A549 treated with RU486 at 1 μM for 4 hours (cell line): ENCODE measurements around the gene REM1. TPM values are rescaled to one million over a fixed set of nuclear protein-coding genes. Genes with fewer than 3 reads are reported as not detected.

Experiments used
- total RNA-seq: library from RNA; stranded (reverse); fragments of 200-300 nt; extraction: Qiagen RNA extraction; gene quantifications from 5 replicates; pipeline ENCODE4 v1.2.3, GENCODE V29; 2022; ENCODE audit warnings: low read depth

The REM1 gene, protein sequence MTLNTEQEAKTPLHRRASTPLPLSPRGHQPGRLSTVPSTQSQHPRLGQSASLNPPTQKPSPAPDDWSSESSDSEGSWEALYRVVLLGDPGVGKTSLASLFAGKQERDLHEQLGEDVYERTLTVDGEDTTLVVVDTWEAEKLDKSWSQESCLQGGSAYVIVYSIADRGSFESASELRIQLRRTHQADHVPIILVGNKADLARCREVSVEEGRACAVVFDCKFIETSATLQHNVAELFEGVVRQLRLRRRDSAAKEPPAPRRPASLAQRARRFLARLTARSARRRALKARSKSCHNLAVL
- 0.11 to 0.20 TPM (median 0.15 TPM) in 3 of 5 replicates, not detected in the others for total RNA-seq

DNA sequence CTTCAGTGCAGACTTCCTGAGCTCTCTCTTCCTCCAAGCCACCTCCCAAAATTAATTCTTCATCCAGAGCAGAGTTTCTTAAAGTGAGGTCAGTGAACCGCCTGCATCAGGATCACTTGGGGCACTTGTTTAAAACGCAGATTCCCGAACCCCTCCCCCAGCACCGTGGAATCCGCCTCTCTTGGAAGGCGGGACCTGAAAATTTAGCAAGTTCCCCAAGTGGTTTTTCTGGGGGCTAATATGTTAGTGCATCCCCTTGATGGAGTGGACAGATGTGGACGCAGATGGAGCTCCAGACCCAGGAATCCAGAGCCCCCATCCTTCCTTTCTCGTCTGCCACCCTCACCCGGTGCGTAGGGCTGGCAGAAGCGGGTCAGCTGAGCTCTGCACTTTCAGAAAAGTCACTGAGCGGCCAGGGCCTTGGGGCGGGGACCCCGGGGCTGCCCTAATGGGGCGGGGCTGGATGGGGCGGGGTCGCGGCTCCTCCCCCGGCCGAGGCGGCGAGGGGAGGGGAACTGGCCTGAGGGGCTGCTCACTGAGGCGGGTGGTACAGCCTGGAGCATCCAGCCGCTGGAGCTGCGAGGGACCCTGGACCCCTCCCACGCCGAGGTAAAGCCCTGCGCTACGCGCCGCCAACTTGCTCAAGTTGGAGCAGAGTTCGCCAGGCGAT is at the start of gene REM1, which contains the start of gene DEFB124:
Gene REM1, plus strand, starts transcription at position 531 of the 670 bp plus-strand sequence. CDS start 1,158 bp downstream, outside the sequence.
Gene DEFB124, minus strand, starts transcription at position 370 of the 670 bp plus-strand sequence. CDS start 2,114 bp downstream, outside the sequence.

DNA sequence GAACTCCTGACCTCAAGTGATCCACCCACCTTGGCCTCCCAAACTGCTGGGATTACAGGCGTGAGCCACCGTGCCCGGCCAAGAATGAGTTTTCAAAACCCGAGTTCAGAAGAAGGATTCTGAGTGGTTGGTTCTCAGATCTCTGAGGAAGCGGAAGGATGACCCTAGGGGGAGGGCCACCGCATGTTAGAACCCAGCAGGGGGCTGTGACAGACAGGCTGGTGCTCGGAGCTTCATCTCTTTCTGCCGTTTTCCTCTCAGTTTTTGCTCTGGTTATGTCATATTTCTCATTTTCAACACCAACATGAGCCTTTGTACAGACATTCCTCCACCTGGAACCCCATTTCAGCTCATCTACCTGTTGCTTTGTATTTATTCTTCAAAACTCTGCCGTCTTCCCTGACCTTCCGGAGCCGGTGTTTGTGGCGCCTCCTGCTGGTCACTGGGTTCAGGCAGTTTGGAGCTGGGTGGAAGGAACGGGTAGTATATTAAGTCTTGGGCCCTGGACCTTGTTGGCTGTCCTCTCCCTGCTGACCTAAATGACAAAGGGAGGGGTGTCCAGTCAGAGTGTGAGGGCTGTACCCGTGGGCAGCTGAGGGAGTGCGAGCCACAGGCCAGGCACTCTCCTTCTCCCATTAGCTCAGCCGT is 35.0 kb upstream of the REM1 start, which contains the start of gene DEFB123:
Gene DEFB123, plus strand, starts transcription at position 621 of the 648 bp plus-strand sequence. CDS start 67 bp downstream, outside the sequence.

DNA sequence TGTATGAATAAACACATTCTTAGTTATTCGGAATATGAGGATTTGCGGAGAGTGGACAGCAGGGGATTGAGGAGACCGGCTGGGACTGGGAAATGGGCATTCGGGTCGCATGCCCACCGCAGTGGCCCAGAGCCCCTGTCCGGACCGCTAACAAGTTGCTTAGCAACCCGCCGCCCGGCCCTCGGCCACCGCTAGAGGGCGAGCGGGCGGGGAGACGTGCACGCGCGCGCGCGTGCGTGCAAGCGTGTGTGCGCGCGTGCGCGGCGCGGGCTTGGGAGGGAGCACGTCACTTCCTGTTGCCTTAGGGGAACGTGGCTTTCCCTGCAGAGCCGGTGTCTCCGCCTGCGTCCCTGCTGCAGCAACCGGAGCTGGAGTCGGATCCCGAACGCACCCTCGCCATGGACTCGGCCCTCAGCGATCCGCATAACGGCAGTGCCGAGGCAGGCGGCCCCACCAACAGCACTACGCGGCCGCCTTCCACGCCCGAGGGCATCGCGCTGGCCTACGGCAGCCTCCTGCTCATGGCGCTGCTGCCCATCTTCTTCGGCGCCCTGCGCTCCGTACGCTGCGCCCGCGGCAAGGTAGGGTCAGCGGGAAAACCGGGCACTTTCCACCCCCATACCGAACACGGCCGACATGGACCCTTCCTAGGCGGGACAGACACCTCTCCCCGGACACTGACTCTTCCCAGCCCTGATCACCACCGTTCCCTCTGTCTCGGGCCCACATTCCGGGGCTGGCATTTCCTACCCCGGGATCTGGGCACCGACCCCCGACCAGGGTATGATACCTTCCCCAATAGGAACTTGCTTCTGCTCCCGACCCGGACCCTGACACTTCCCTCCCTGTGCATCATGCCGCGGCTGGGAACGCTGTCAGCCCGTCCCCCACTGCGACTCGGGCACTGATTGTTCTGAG is 39.3 kb downstream of the REM1 start, which contains the start of gene HM13:
Gene HM13, plus strand, starts transcription at position 289 of the 918 bp plus-strand sequence. Its CDS starts 110 bp downstream, at position 399.

Other genes with a start within 250 kb of the REM1 start
- not detected in 5 replicates for gene DEFB115, start 217.6 kb upstream of the REM1 start, total RNA-seq
- gene DEFB116, start 166.7 kb upstream of the REM1 start, total RNA-seq: not detected in 5 replicates
- not detected in 5 replicates for gene DEFB118, start 106.7 kb upstream of the REM1 start, total RNA-seq
- not detected in 5 replicates for gene DEFB119, start 84.7 kb upstream of the REM1 start, total RNA-seq
- gene DEFB121, start 69.1 kb upstream of the REM1 start, total RNA-seq: not detected in 5 replicates
- gene DEFB123, start 34.7 kb upstream of the REM1 start, total RNA-seq: not detected in 5 replicates
- gene DEFB124, start 161 bp upstream of the REM1 start, total RNA-seq: not detected in 5 replicates
- gene HM13, start 39.2 kb downstream of the REM1 start, total RNA-seq: 200 to 267 TPM (median 242 TPM) in 5 replicates
- 204 to 340 TPM (median 288 TPM) in 5 replicates for gene ID1, start 130.0 kb downstream of the REM1 start, total RNA-seq
- gene COX4I2, start 162.6 kb downstream of the REM1 start, total RNA-seq: not detected in 5 replicates
- gene BCL2L1, start 247.6 kb downstream of the REM1 start, total RNA-seq: 170 to 183 TPM (median 181 TPM) in 5 replicates